Measurements from ENCODE around the gene SLC39A11.
"Not testable (repeated sequence)": the region's sequence is repeated elsewhere in the genome, so short reads cannot be mapped to it uniquely, and the experiment has no call there.

Gene SLC39A11

DNA sequence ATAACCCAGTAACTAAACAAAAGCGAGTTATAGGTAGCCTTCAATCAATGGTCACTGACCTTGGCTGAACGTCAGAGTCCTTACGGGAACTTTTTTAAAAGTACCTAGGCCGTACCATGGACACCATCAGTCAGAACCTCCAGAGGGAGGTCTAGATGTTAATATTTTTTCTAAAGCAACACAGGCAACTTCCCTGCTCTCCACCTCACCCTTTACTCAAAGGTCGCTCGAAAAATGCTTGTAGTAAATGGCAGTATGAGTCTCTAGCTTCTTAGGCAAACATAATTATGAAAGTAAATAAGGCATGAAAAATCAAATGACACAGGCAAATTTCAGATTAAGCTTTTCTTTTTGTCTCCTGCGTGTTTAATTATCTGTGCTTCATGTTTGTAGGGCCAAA is 82.1 kb downstream of the SLC39A11 start:
- H3K4me3 ChIP-seq (replicated peaks; ENCODE audit: low read depth, low read length), result no peak overlapping the region
- no peaks in the 10 kb centered on the region for H3K27me3 ChIP-seq (replicated peaks; ENCODE audit: control insufficient read depth, insufficient read depth, low read length)
- no peaks in the 10 kb centered on the region for H3K36me3 ChIP-seq (ENCODE audit: control insufficient read depth, insufficient read depth, low read length)
- DNase-seq (ENCODE audit: extremely low read depth, insufficient read length), result no peak
- TF ChIP-seq, protein P1, sequence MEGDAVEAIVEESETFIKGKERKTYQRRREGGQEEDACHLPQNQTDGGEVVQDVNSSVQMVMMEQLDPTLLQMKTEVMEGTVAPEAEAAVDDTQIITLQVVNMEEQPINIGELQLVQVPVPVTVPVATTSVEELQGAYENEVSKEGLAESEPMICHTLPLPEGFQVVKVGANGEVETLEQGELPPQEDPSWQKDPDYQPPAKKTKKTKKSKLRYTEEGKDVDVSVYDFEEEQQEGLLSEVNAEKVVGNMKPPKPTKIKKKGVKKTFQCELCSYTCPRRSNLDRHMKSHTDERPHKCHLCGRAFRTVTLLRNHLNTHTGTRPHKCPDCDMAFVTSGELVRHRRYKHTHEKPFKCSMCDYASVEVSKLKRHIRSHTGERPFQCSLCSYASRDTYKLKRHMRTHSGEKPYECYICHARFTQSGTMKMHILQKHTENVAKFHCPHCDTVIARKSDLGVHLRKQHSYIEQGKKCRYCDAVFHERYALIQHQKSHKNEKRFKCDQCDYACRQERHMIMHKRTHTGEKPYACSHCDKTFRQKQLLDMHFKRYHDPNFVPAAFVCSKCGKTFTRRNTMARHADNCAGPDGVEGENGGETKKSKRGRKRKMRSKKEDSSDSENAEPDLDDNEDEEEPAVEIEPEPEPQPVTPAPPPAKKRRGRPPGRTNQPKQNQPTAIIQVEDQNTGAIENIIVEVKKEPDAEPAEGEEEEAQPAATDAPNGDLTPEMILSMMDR (IDR thresholded peaks at IDR 0.05; ENCODE audit: insufficient read depth, low read length, poor library complexity, severe bottlenecking), result no peak

DNA sequence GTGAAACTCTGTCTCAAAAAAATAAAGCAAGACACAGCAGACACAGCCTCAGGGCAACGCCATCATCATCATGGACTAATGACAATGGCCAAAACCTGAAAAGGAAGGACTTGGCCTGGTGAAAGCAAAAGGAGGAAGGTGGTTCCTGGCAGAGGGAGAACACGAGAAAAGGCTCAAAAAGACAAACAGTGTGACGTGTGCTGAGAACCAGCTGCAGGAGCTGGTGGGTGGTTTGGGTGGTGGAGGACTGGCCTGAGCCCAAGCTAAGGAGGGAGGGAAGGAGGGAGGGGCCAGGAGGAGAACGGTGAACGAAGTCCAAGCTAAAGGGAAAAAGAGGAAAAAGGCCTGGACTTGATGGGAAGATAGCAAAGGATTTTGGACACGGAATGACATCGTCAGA is 85.1 kb downstream of the SLC39A11 start:
- no peak for DNase-seq (ENCODE audit: extremely low read depth, insufficient read length)
- no peaks in the 10 kb centered on the region for H3K36me3 ChIP-seq (ENCODE audit: control insufficient read depth, insufficient read depth, low read length)
- TF ChIP-seq, protein P1 (IDR thresholded peaks at IDR 0.05; ENCODE audit: insufficient read depth, low read length, poor library complexity, severe bottlenecking), result no peak
- H3K4me3 ChIP-seq (replicated peaks; ENCODE audit: low read depth, low read length), result no peak overlapping the region
- H3K27me3 ChIP-seq (replicated peaks; ENCODE audit: control insufficient read depth, insufficient read depth, low read length), result no peaks in the 10 kb centered on the region

DNA sequence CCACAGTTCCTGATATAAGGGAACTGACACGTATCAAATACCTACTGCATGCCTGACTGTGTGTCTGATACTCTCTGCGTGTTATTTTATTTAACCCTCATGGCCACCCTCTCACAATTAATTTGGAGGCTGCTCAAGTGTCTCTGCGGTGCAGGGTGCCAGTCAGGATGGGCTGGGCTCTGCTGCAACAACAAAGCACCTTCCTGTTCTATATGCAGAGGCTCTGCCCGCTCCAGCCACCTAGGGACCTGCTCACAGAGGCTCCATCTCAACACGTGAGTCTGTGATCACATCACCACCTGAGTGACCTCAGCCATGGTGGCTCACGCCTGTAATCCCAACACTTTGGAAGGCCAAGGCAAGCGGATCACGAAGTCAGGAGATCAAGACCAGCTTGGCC is 87.1 kb downstream of the SLC39A11 start:
- Histone ChIP-seq H3K4me3 (replicated peaks; ENCODE audit: low read depth, low read length) (no peak overlapping the region), H3K36me3 (ENCODE audit: control insufficient read depth, insufficient read depth, low read length) (no peaks in the 10 kb centered on the region), H3K27me3 (replicated peaks; ENCODE audit: control insufficient read depth, insufficient read depth, low read length) (no peaks in the 10 kb centered on the region)
- no peak for DNase-seq (ENCODE audit: extremely low read depth, insufficient read length)
- TF ChIP-seq, protein P1 (IDR thresholded peaks at IDR 0.05; ENCODE audit: insufficient read depth, low read length, poor library complexity, severe bottlenecking), result no peak

DNA sequence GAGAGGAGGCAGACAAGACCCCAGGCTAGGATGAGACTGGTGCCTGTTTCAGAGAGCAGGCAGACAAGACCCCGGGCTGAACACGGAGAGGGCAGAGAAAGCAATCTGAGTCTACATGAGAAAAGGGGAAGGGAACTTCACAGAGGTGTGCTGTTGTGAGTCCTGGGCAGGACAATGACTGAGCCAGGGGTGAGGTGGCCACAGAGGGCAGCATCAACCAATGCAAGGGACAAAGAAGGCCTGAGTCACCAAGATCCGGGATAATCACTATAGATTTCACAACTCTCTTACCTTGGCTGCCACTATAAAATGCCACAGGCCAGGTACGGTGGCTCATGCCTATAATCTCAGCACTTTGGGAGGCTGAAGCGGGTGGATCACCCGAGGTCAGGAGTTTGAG is 89.0 kb downstream of the SLC39A11 start:
- DNase-seq (ENCODE audit: extremely low read depth, insufficient read length), result no peak

DNA sequence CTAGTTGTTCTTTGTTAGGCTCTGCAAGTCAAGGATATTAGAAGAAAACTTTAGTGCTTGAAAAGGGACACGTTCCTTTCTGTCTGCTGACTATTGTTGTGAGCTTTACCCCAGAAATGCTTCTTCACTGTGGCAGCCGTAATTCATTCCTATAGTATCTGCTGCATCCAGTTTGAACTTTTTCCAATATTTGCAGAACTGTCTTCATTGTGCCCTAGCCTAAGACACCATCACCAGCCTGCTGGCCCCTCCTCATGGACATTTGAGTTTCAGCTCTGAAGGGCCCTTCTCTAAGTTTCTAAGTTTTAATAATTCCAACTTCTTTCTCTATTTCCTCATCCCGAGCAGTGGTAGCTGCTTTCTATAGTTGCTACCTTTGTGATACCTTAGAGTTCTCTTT is 91.7 kb downstream of the SLC39A11 start:
- Histone ChIP-seq H3K27me3 (replicated peaks; ENCODE audit: control insufficient read depth, insufficient read depth, low read length) (no peaks in the 10 kb centered on the region), H3K4me3 (replicated peaks; ENCODE audit: low read depth, low read length) (no peak overlapping the region), H3K36me3 (ENCODE audit: control insufficient read depth, insufficient read depth, low read length) (no peaks in the 10 kb centered on the region; the same call in 1 of the 2 replicates)
- TF ChIP-seq, protein P1 (IDR thresholded peaks at IDR 0.05; ENCODE audit: insufficient read depth, low read length, poor library complexity, severe bottlenecking), result no peak
- no peak for DNase-seq (ENCODE audit: extremely low read depth, insufficient read length)

More for the DNA sequence above, 89.0 kb downstream of the SLC39A11 start:
- Histone ChIP-seq H3K4me3 (replicated peaks; ENCODE audit: low read depth, low read length) (no peak overlapping the region), H3K36me3 (ENCODE audit: control insufficient read depth, insufficient read depth, low read length) (no peaks in the 10 kb centered on the region), H3K27me3 (replicated peaks; ENCODE audit: control insufficient read depth, insufficient read depth, low read length) (no peaks in the 10 kb centered on the region)
- TF ChIP-seq, protein P1 (IDR thresholded peaks at IDR 0.05; ENCODE audit: insufficient read depth, low read length, poor library complexity, severe bottlenecking), result no peak

DNA sequence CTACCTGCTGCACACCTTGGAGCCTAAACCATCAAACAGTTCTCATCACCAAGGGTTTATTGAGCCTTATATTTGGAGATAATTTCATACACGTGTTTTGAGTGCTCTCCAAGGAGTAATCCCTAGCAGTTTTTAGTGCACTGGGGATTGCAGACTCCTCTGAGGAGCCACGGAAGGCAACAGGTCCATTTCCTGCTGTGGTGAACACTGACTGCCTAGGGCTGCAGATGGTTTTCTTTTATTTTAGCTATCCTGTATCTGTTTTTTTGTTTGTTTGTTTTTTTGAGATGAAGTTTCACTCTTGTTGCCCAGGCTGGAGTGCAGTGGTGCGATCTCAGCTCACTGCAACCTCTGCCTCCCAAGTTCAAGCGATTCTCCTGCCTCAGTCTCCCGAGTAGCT is 93.0 kb downstream of the SLC39A11 start:
- H3K36me3 ChIP-seq (ENCODE audit: control insufficient read depth, insufficient read depth, low read length); H3K27me3 ChIP-seq (replicated peaks; ENCODE audit: control insufficient read depth, insufficient read depth, low read length); DNase-seq (ENCODE audit: extremely low read depth, insufficient read length); H3K4me3 ChIP-seq (replicated peaks; ENCODE audit: low read depth, low read length): not testable (repeated sequence)
